Pancreas (tissue), 10 donors: ENCODE data around the gene SLCO1A2. TPM values are rescaled to one million over a fixed set of nuclear protein-coding genes. Genes with fewer than 3 reads are reported as not detected.

Experiments
- ATAC-seq, 4 donors: fragments of 200-7000 bp; cut with Tn5 transposase; one replicate each; pipeline versions ENCODE4 v1.8.0 to v1.9.1; 2020; ENCODE audit warnings: mild to moderate bottlenecking in 4 of 4, moderate library complexity in 4 of 4
- DNase-seq, 6 donors: peaks; one replicate each; pipeline ENCODE4 v3.0.0-alpha.2; 2020
- FAIRE-seq: peaks from 2 replicates; lab custom pipeline; 2012; peaks lifted over from hg19 to GRCh38; lab: Jason Lieb, UNC
- H3K27ac ChIP-seq, 4 donors: fragments of 200-600 bp; sonication (generic); 1 replicate in 3 of 4; 2 replicates in 1 of 4; pipeline versions ENCODE4 v1.5.0 to v1.8.0; 2020
- H3K27me3 ChIP-seq, 4 donors: fragments of 200-600 bp; one replicate each; pipeline ENCODE4 v1.8.0; 2021
- H3K36me3 ChIP-seq, 3 donors: fragments of 200-600 bp; sonication (generic) in 1 of 3; one replicate each; pipeline versions ENCODE4 v1.5.0 to v1.8.0; 2020 to 2021
- H3K4me1 ChIP-seq, 3 donors: fragments of 200-600 bp; one replicate each; pipeline ENCODE4 v1.8.0; 2021
- H3K4me3 ChIP-seq, 4 donors: fragments of 200-600 bp; sonication (generic) in 2 of 4; one replicate each; pipeline versions ENCODE4 v1.5.0 to v1.8.0; 2020 to 2021
- H3K9me3 ChIP-seq, 4 donors: fragments of 200-600 bp; one replicate each; pipeline ENCODE4 v1.8.0; 2021
- WGBS, 2 donors: extraction: QIAGEN DNeasy Blood & Tissue Kit; methylation state at CpG; one replicate each; pipeline ENCODE4 v1.1.7; 2013; 5-methylcytosine and 5-hydroxymethylcytosine counted together
- intact Hi-C, 3 donors: fragments of 100-400 bp; cut with DNase I; formaldehyde crosslinking; loops; one replicate each; pipeline versions ENCODE4 v1.11.1 to v1.14.2; 2022
- polyA plus RNA-seq, 2 donors: library from polyadenylated mRNA; stranded (reverse); fragments of 200-250 nt; gene quantifications; one replicate each; pipeline ENCODE4 v1.2.3, GENCODE V29; 2013
- total RNA-seq, 6 donors: library from RNA; stranded (reverse); fragmentation: NEBNext Ultra II Directional in 4 of 6; extraction: Animal tissue kit (Norgen Biotek cat#: 25700) in 4 of 6; gene quantifications; one replicate each; pipeline versions ENCODE4 v1.2.1 to v1.2.4, GENCODE V29; 2021 to 2023
- TF ChIP-seq, protein P1 (sequence below), 4 donors: fragments of 200-600 bp; sonication (generic) in 3 of 4; IDR thresholded peaks; one replicate each; pipeline versions ENCODE4 v1.5.0 to v1.8.0; 2021; ENCODE audit warnings: antibody characterized with exemption in 4 of 4
- donor health status: healthy with polysubstance abuse.
- donor health status: DM: no; HTN: no; CAD: no; lungs with moderate emphysema.
- donor health status: DM: no; HTN: no; CAD: no.
- donor health status: control.
- donor health status: control.
- donor health status: Bipolar disorder and iron deficiency.
- donor health status: DM: yes; HTN: yes; CAD: no.
- donor health status: DM: no; HTN: no; CAD: no.
- donor health status: DM: no; HTN: no; CAD: no.
- donor health status: DM: yes; HTN: yes; CAD: no.

The SLCO1A2 gene
- total and polyA plus RNA-seq, 8 donors: 0.04 to 0.34 (median 0.12) TPM; not detected in 2

DNA sequence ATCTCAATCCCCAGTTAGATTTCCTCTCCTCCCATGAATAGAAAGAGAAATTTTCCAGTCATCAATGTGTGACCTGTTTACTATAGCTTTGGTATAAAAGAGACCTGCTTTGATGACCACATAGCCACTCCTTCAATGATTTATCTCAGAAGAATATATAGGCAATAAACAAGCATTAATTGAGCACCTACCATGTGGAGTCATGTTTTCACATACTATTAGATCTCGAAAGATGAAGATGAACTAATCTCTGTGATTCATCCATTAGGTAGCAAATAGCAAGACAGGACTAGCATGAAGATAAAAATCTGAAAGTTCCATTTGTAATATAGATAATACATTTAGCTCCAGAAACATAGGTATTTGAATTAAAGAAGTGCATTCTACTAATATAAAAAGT, 40.5 kb downstream of the SLCO1A2 start:
- Histone ChIP-seq H3K9me3 (no peaks in the 10 kb centered on the region), H3K36me3 (no peaks in the 10 kb centered on the region), H3K27ac (no peak overlapping the region), H3K27me3 (no peaks in the 10 kb centered on the region), H3K4me1 (no peaks in the 10 kb centered on the region), H3K4me3 (no peak overlapping the region)
- intact Hi-C loops: no loop called here
- 38 to 75% methylated on average over 1 of the region's 1 CpG for WGBS, 2 donors
- FAIRE-seq (no peak), ATAC-seq (no peak), DNase-seq (no peak)
- TF ChIP-seq, protein P1, sequence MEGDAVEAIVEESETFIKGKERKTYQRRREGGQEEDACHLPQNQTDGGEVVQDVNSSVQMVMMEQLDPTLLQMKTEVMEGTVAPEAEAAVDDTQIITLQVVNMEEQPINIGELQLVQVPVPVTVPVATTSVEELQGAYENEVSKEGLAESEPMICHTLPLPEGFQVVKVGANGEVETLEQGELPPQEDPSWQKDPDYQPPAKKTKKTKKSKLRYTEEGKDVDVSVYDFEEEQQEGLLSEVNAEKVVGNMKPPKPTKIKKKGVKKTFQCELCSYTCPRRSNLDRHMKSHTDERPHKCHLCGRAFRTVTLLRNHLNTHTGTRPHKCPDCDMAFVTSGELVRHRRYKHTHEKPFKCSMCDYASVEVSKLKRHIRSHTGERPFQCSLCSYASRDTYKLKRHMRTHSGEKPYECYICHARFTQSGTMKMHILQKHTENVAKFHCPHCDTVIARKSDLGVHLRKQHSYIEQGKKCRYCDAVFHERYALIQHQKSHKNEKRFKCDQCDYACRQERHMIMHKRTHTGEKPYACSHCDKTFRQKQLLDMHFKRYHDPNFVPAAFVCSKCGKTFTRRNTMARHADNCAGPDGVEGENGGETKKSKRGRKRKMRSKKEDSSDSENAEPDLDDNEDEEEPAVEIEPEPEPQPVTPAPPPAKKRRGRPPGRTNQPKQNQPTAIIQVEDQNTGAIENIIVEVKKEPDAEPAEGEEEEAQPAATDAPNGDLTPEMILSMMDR (IDR thresholded peaks at IDR 0.05): no peak

GRCh38 chr12:21292111-21292510, 42.6 kb downstream of the SLCO1A2 start:
- Histone ChIP-seq H3K4me3 (no peak overlapping the region), H3K4me1 (no peaks in the 10 kb centered on the region), H3K27me3 (no peaks in the 10 kb centered on the region), H3K36me3 (no peaks in the 10 kb centered on the region), H3K27ac (no peak overlapping the region), H3K9me3 (no peaks in the 10 kb centered on the region)
- TF ChIP-seq, protein P1 (IDR thresholded peaks at IDR 0.05): no peak
- 96 to 97% methylated on average over 2 of the region's 2 CpGs for WGBS, 2 donors
- FAIRE-seq: no peak
- ATAC-seq: no peak
- no peak for DNase-seq
- intact Hi-C loops: no loop called here

GRCh38 chr12:21289698-21290097, 45.0 kb downstream of the SLCO1A2 start:
- Histone ChIP-seq H3K4me3 (no peak overlapping the region), H3K4me1 (no peaks in the 10 kb centered on the region), H3K27ac (no peak overlapping the region), H3K36me3 (no peaks in the 10 kb centered on the region), H3K9me3 (no peaks in the 10 kb centered on the region), H3K27me3 (no peaks in the 10 kb centered on the region)
- TF ChIP-seq, protein P1 (IDR thresholded peaks at IDR 0.05): no peak
- DNase-seq (no peak), ATAC-seq (no peak), FAIRE-seq (no peak)
- intact Hi-C loops: no loop called here
- WGBS, 2 donors: 51 to 61% methylated on average over 4 of the region's 4 CpGs

DNA sequence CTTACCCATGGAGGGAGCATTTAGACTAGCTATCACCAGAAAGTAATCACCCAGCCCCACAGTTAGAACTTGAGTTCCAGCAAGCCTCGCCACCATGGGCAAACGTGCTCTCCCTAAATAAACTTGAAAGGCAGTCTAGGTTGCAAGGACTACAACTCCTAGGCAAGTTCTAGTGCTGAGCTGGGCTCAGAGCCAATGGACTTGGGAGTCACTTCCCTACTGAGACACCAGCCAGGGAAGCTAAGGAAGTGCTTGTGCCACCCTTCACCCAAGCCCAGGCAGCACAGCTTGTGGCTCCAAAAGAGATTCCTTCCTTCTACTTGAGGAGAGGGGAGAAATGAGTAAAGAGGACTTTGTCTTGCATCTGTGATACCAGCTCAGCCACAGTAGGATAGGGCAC, 57.9 kb downstream of the SLCO1A2 start:
- WGBS, 2 donors: 52 to 55% methylated on average over 2 of the region's 2 CpGs
- H3K27me3 ChIP-seq: peaks cover 0 to 4% (median 0%) of the 10 kb centered on the region in 4 donors
- DNase-seq (no peak), ATAC-seq (no peak), FAIRE-seq (no peak)
- no peak overlapping the region for H3K4me3 ChIP-seq
- intact Hi-C loops: no loop called here
- H3K27ac ChIP-seq: no peak overlapping the region
- TF ChIP-seq, protein P1 (IDR thresholded peaks at IDR 0.05): no peak
- H3K36me3 ChIP-seq: no peaks in the 10 kb centered on the region
- peaks cover 0 to 2% (median 0%) of the 10 kb centered on the region in 4 donors for H3K9me3 ChIP-seq
- H3K4me1 ChIP-seq: no peaks in the 10 kb centered on the region

GRCh38 chr12:21265932-21266331, 68.8 kb downstream of the SLCO1A2 start:
- H3K4me1 ChIP-seq: no peaks in the 10 kb centered on the region
- H3K4me3 ChIP-seq: no peak overlapping the region
- 26 to 34% methylated on average over 4 of the region's 4 CpGs for WGBS, 2 donors
- FAIRE-seq (no peak), DNase-seq (no peak), ATAC-seq (no peak)
- H3K9me3 ChIP-seq: no peaks in the 10 kb centered on the region
- H3K27ac ChIP-seq: no peak overlapping the region
- intact Hi-C loops: no loop called here
- TF ChIP-seq, protein P1 (IDR thresholded peaks at IDR 0.05): no peak
- H3K27me3 ChIP-seq: peaks cover 0 to 4% (median 0%) of the 10 kb centered on the region in 4 donors
- H3K36me3 ChIP-seq: no peaks in the 10 kb centered on the region
